ENCODE data around the gene C15orf40.
"Not testable (repeated sequence)": the region's sequence is repeated elsewhere in the genome, so short reads cannot be mapped to it uniquely, and the experiment has no call there.

The C15orf40 gene

DNA sequence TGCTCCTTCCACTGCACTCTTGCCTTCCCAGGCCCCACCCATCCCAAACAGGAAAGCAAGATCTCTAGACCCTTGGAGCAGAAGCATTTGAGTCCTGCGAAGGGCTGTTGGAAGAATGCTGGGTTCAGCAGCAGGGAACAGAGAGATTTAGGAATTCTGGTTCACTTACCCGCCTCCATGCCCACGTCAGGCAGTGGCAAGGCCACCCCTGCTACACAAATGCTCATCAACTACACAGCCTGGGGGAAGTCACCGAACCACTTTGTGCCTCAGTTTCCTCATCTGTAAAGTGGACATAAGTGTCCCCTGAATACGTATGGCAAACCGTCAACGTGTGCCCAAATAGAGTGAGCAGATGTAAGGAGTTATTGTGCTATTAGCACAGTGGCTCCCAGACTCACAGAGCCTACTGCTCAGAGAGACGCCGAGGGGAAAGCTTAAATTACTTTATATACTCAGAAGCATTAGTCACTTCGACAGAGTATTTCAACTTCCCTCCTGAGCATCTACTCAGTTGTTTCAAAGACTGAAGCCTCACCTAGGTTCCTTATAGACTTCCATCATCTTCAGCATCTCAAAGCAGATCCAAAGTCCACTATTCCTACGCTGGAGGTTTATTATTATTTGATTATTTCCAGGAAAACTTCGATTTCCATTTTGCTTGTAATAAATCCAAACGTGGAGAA, 59.8 kb downstream of the C15orf40 start:
- peak; percentile 36 to 48 for DNase-seq

- DNase-seq, result no peak
Measured at GRCh38 chr15:82950746-82951370, 60.6 kb downstream of the C15orf40 start.

DNA sequence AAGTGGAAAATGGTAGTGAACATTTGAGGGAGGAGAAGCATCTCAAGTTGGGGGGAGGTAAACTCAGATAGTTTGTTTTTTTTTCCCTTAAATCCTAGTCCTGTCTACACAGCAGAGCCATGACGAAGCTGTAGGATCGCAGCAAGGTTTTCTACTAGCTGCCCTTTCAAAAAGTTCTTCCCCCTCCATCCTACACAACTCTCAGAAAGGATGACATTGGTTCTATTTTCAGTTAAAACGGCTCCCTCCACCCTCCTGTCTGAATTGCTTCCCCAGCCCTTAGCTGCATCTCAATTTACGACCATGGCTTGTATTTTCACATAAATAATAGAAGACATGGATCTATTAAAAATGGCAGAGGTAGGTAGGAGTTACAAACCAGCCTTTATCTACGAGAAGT, 61.1 kb downstream of the C15orf40 start:
- no peak for DNase-seq

DNA sequence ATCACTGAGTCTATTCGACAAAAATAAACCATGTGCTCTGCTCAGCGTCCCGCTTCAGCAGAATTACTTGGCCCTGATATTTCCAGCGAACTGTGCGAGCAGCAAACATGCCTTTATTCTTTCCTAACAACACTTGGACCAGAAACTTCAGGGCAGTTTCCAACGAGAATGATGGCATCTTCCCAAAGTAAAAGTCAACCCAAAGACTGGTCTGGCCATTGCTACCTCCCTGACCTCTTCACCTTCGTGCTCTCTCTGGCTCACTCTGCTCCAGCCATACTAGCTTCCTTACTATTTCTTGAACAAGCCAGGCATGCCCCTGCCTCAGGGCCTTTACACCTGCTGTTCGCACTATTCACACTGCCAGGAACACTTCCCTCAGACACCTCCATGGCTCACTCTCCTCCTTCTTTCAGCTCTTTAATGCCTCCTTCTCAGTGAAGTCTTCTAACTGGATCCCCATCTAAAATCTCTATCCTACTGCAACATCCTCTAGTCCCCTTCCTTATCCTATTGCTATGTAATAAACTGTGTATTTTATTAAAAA, 65.2 kb downstream of the C15orf40 start:
- DNase-seq, result no peak

DNA sequence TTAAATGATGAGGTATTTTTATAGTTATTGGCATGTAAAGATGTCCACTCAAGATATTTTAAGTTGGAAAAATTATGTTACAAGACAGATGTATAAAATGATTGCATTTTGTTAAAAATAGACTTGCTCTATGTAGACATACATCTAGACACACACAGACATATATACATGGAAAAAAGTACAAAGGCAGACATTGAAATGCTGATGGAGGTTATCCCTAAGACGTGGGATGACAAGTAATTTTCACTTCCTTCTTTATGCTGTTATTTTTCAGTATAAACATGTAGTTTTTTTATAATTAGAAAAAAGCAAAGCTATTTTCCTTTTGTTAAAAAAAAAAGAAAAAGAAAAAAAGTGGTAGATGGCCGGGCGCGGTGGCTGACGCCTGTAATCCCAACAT, 66.1 kb downstream of the C15orf40 start:
- DNase-seq, result no peak

DNA sequence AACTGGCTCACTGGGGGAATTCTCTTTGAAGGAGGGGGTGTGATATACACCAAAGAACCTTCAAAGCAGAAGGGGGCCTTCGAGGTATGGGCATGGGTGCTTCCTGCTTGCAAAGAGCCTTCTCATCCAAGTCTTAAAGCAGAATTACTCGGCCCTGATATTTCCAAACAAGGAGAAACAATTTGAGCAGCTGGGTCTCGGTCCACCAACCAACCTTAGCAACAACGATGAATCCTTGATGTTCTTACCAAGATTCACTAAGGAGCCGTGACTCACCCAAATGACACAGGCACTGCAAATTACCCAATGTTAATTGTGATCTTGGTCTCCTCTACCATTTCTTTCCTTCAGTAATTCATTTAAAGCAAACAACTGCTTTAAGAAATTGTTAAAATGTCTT, 66.6 kb downstream of the C15orf40 start:
- DNase-seq, result no peak

GRCh38 chr15:82944056-82944455, 67.4 kb downstream of the C15orf40 start:
- no peak for DNase-seq

DNA sequence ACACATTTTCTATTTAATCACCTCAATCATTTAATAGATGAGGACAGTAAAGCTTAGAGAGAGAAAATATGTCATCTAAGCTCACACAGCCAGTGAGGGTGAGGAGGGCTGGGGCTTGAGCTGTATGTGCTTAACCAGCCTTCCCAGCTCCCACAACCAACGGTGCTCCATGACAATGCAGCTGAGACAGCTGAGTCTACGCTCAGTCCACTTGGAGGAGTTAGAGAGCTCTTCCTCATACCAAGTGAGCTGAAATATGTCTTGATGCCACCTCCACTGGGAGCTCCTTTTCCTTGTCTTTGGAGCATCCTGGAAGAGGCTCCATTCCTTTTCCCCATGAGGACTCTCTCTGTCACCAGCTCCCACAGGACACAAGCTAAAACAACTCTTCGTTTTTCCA, 68.3 kb downstream of the C15orf40 start:
- DNase-seq, result peak in 1 of 2 experiments; percentile 25

GRCh38 chr15:82942691-82943090, 68.7 kb downstream of the C15orf40 start:
- DNase-seq, result no peak

- DNase-seq, result not testable (repeated sequence)
Measured at GRCh38 chr15:82939678-82940077, 71.8 kb downstream of the C15orf40 start.
